IMR-90 (cell line): ENCODE results near the gene RALGAPA2. TPM values are rescaled to one million over a fixed set of nuclear protein-coding genes. Genes with fewer than 3 reads are reported as not detected.

Experiments used
- ATAC-seq: fragments of 200-7000 bp; cut with Tn5 transposase; 2 replicates; pipeline ENCODE4 v1.9.1; 2020; ENCODE audit warnings: low read depth, mild to moderate bottlenecking, moderate library complexity
- BruUV-seq: library from RNA; stranded (reverse); fragments of 400-500 nt; replicated peaks from 2 replicates; lab custom pipeline; 2021; lab: Mats Ljungman, UMichigan
- CTCF ChIA-PET: fragments of 300-600 bp; formaldehyde crosslinking; extraction: SDS; loops from one replicate; lab custom pipeline; 2021; ENCODE audit warnings: antibody characterized with exemption; lab: Yijun Ruan, JAX
- POLR2A ChIA-PET: fragments of 300-600 bp; sonication (Branson Sonifier 250); formaldehyde crosslinking; loops from one replicate; lab custom pipeline; 2022; ENCODE audit warnings: antibody characterized with exemption; ENCODE audit not compliant: unreplicated experiment; lab: Charles Lee
- DNase-seq: peaks from one replicate; pipeline ENCODE4 v3.0.0; 2013
- H2AFZ ChIP-seq: replicated peaks from 2 replicates; pipeline ENCODE3; 2013; ENCODE audit warnings: low read length, mild to moderate bottlenecking; ENCODE audit not compliant: poor library complexity
- H2AK5ac ChIP-seq: 2 replicates; pipeline ENCODE4 v1.6.1; 2013; ENCODE audit warnings: low read depth, low read length, inconsistent platforms
- H2AK9ac ChIP-seq: replicated peaks from 2 replicates; pipeline ENCODE3; 2013; ENCODE audit warnings: mild to moderate bottlenecking, low read depth, low read length, moderate library complexity; ENCODE audit not compliant: poor library complexity
- H2BK120ac ChIP-seq: 2 replicates; pipeline ENCODE4 v1.6.1; 2013; ENCODE audit warnings: low read depth, low read length, inconsistent platforms
- H2BK15ac ChIP-seq: 3 replicates; pipeline ENCODE4 v1.6.1; 2013; ENCODE audit warnings: low read depth, low read length, inconsistent platforms
- H2BK20ac ChIP-seq: 2 replicates; pipeline ENCODE4 v1.6.1; 2013; ENCODE audit warnings: low read depth, mild to moderate bottlenecking, inconsistent platforms, low read length, moderate library complexity
- H2BK5ac ChIP-seq: 2 replicates; pipeline ENCODE4 v1.6.1; 2013; ENCODE audit warnings: mild to moderate bottlenecking, low read depth, low read length, inconsistent platforms; ENCODE audit not compliant: poor library complexity, severe bottlenecking
- H3K14ac ChIP-seq: replicated peaks from 2 replicates; pipeline ENCODE4 v1.6.1; 2013; ENCODE audit warnings: low read depth, low read length, inconsistent platforms
- H3K18ac ChIP-seq: 2 replicates; pipeline ENCODE4 v1.6.1; 2013; ENCODE audit warnings: low read depth, low read length, control low read depth
- H3K23ac ChIP-seq: 2 replicates; pipeline ENCODE4 v1.6.1; 2013; ENCODE audit warnings: low read depth, low read length, inconsistent platforms
- H3K27ac ChIP-seq: 2 replicates; pipeline ENCODE4 v1.5.1; 2013; ENCODE audit warnings: mild to moderate bottlenecking, control low read depth, low read length; ENCODE audit not compliant: insufficient read depth
- H3K27me3 ChIP-seq: 2 replicates; pipeline ENCODE4 v1.6.1; 2013; ENCODE audit warnings: low read length; ENCODE audit not compliant: control insufficient read depth, insufficient read depth
- H3K36me3 ChIP-seq: 2 replicates; pipeline ENCODE4 v1.6.1; 2013; ENCODE audit warnings: low read length, mixed read lengths; ENCODE audit not compliant: control insufficient read depth, insufficient read depth
- H3K4ac ChIP-seq: 2 replicates; pipeline ENCODE4 v1.6.1; 2013; ENCODE audit warnings: low read depth, low read length, inconsistent platforms
- H3K4me1 ChIP-seq: 2 replicates; pipeline ENCODE4 v1.6.1; 2013; ENCODE audit warnings: low read length, mixed read lengths; ENCODE audit not compliant: control insufficient read depth, insufficient read depth
- H3K4me2 ChIP-seq: 2 replicates; pipeline ENCODE4 v1.6.1; 2013; ENCODE audit warnings: low read depth, mild to moderate bottlenecking, control low read depth, low read length, moderate library complexity
- H3K4me3 ChIP-seq: 2 replicates; pipeline ENCODE4 v1.5.1; 2013; ENCODE audit warnings: low read depth, mild to moderate bottlenecking, control low read depth, low read length, moderate library complexity; ENCODE audit not compliant: insufficient read depth
- H3K56ac ChIP-seq: 2 replicates; pipeline ENCODE4 v1.6.1; 2013; ENCODE audit warnings: low read length, inconsistent platforms; ENCODE audit not compliant: insufficient read depth; ENCODE audit errors: extremely low read depth
- H3K79me1 ChIP-seq, 2 experiments: 2 replicates each; pipeline ENCODE4 v1.6.1; 2013; ENCODE audit warnings: low read length in 2 of 2, inconsistent platforms in 1 of 2, low read depth in 1 of 2
- H3K9ac ChIP-seq: 2 replicates; pipeline ENCODE4 v1.6.1; 2013; ENCODE audit warnings: low read depth, low read length, control low read depth
- H3K9me1 ChIP-seq: 2 replicates; pipeline ENCODE4 v1.6.1; 2013; ENCODE audit warnings: low read length, inconsistent platforms; ENCODE audit not compliant: insufficient read depth
- H3K9me3 ChIP-seq: 2 replicates; pipeline ENCODE4 v1.6.1; 2013; ENCODE audit warnings: low read length; ENCODE audit not compliant: control insufficient read depth, insufficient read depth
- H4K20me1 ChIP-seq: 2 replicates; pipeline ENCODE4 v1.6.1; 2013; ENCODE audit warnings: low read length, inconsistent platforms; ENCODE audit not compliant: insufficient read depth
- H4K5ac ChIP-seq: 2 replicates; pipeline ENCODE4 v1.6.1; 2013; ENCODE audit warnings: mild to moderate bottlenecking, low read depth, low read length, control low read depth
- H4K8ac ChIP-seq, 2 experiments: 2 replicates each; pipeline ENCODE4 v1.6.1; 2013; ENCODE audit warnings: low read depth in 2 of 2, low read length in 2 of 2, control low read depth in 1 of 2, inconsistent platforms in 1 of 2
- H4K91ac ChIP-seq: 2 replicates; pipeline ENCODE4 v1.6.1; 2013; ENCODE audit warnings: low read depth, low read length, inconsistent platforms; ENCODE audit not compliant: insufficient read depth
- CHD1 ChIP-seq: IDR thresholded peaks from 2 replicates; pipeline ENCODE4 v1.6.1; 2012; ENCODE audit warnings: low read depth, low read length, improper control_type of control experiment
- MAFK ChIP-seq: IDR thresholded peaks from 2 replicates; pipeline ENCODE4 v1.6.1; 2012; ENCODE audit warnings: low read depth, low read length, improper control_type of control experiment
- MAZ ChIP-seq: IDR thresholded peaks from 2 replicates; pipeline ENCODE4 v1.6.1; 2012; ENCODE audit warnings: low read depth, mild to moderate bottlenecking, low read length, improper control_type of control experiment, moderate library complexity, borderline replicate concordance
- NFE2L2 ChIP-seq: fragments of 150-350 bp; IDR thresholded peaks from 2 replicates; pipeline ENCODE4 v1.6.1; 2016; ENCODE audit warnings: low read depth, mild to moderate bottlenecking, low read length
- RAD21 ChIP-seq: IDR thresholded peaks from 2 replicates; pipeline ENCODE4 v1.6.1; 2012; ENCODE audit warnings: low read length, improper control_type of control experiment
- RCOR1 ChIP-seq: IDR thresholded peaks from 2 replicates; pipeline ENCODE4 v1.6.1; 2012; ENCODE audit warnings: mild to moderate bottlenecking, low read length, improper control_type of control experiment; ENCODE audit not compliant: insufficient replicate concordance
- WGBS, 2 experiments: methylation state at CpG; one replicate each; pipeline versions ENCODE4 v1.1.5 to v1.1.7; 2013; ENCODE audit warnings: missing lambda C conversion rate in 2 of 2; ENCODE audit not compliant: insufficient read length in 1 of 2; ENCODE audit errors: extremely low coverage in 2 of 2; 5-methylcytosine and 5-hydroxymethylcytosine counted together
- dilution Hi-C: fragments of 300-500 bp; cut with HindIII; formaldehyde crosslinking; loops from one replicate; pipeline ENCODE4 v1.14.3; 2018; ENCODE audit warnings: low sequenced_read_pairs; ENCODE audit not compliant: unreplicated experiment
- in situ Hi-C: fragments of 300-500 bp; cut with MboI; formaldehyde crosslinking; loops from 3 replicates; pipeline ENCODE4 v1.14.3; 2019; ENCODE audit warnings: low sequenced_read_pairs, inconsistent platforms, mixed read lengths
- intact Hi-C: fragments of 100-400 bp; cut with micrococcal nuclease; formaldehyde crosslinking; loops from 2 replicates; pipeline ENCODE4 v1.10.0; 2022
- polyA plus RNA-seq, 3 experiments: library from polyadenylated mRNA; depleted of rRNA; stranded (reverse); fragments of >200 nt; gene quantifications; 2 replicates each; pipeline ENCODE4 v1.2.3, GENCODE V29; 2012; ENCODE audit warnings: low replicate concordance in 1 of 3
- total RNA-seq: library from RNA; depleted of rRNA; stranded (reverse); fragments of >200 nt; gene quantifications from 2 replicates; pipeline ENCODE4 v1.2.3, GENCODE V29; 2012
- TF ChIP-seq, protein P1 (sequence below): fragments of 150-350 bp; IDR thresholded peaks from 2 replicates; pipeline ENCODE4 v1.6.1; 2016; ENCODE audit warnings: low read depth, mild to moderate bottlenecking, low read length, moderate library complexity, borderline replicate concordance
- TF ChIP-seq, protein P2 (sequence below): conservative IDR thresholded peaks from 2 replicates; pipeline ENCODE4 v1.5.1; 2012; ENCODE audit warnings: mild to moderate bottlenecking, low read depth, low read length, improper control_type of control experiment

The RALGAPA2 gene
- total and polyA plus RNA-seq, 2 of the 4 experiments (the other 2 are of a cell fraction) = 1.3 to 3.9 TPM

- peaks cover 7% of the 10 kb centered on the region; the same call in 1 of the 2 replicates for H3K9me1 ChIP-seq
Observed at GRCh38 chr20:20551409-20551808, 161.0 kb downstream of the RALGAPA2 start.

More at GRCh38 chr20:20551409-20551808, 161.0 kb downstream of the RALGAPA2 start:
- DNase-seq (no peak), ATAC-seq (no peak)
- dilution Hi-C loops (no loop called here), intact Hi-C loops (no loop called here), in situ Hi-C loops (no loop called here)
- Histone ChIP-seq H3K9me3 (no peaks in the 10 kb centered on the region), H2AFZ (no peak overlapping the region), H3K4ac (no peak overlapping the region), H3K36me3 (no peaks in the 10 kb centered on the region), H3K27me3 (no peaks in the 10 kb centered on the region), H4K8ac (no peak overlapping the region), H2BK20ac (no peak overlapping the region), H2BK15ac (no peak overlapping the region), H4K5ac (no peak overlapping the region), H3K79me1 (no peaks in the 10 kb centered on the region), H2BK120ac (no peak overlapping the region), H3K14ac (no peak overlapping the region), H2AK5ac (no peak overlapping the region), H3K4me1 (peaks cover 2% of the 10 kb centered on the region; the same call in 1 of the 2 replicates), H4K91ac (no peak overlapping the region), H2AK9ac (no peak overlapping the region), H3K9ac (no peak overlapping the region), H3K27ac (no peak overlapping the region), H3K23ac (no peak overlapping the region), H3K56ac (no peak overlapping the region), H3K18ac (no peak overlapping the region), H3K4me2 (no peak overlapping the region), H4K20me1 (no peaks in the 10 kb centered on the region), H2BK5ac (no peak overlapping the region), H3K4me3 (no peak overlapping the region)
- no TSS peak for BruUV-seq
- TF ChIP-seq, protein P1, sequence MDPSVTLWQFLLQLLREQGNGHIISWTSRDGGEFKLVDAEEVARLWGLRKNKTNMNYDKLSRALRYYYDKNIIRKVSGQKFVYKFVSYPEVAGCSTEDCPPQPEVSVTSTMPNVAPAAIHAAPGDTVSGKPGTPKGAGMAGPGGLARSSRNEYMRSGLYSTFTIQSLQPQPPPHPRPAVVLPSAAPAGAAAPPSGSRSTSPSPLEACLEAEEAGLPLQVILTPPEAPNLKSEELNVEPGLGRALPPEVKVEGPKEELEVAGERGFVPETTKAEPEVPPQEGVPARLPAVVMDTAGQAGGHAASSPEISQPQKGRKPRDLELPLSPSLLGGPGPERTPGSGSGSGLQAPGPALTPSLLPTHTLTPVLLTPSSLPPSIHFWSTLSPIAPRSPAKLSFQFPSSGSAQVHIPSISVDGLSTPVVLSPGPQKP = no peak
- TF ChIP-seq RCOR1 (no peak), CHD1 (no peak), NFE2L2 (no peak), MAZ (no peak), MAFK (no peak), RAD21 (no peak)
- TF ChIP-seq, protein P2, sequence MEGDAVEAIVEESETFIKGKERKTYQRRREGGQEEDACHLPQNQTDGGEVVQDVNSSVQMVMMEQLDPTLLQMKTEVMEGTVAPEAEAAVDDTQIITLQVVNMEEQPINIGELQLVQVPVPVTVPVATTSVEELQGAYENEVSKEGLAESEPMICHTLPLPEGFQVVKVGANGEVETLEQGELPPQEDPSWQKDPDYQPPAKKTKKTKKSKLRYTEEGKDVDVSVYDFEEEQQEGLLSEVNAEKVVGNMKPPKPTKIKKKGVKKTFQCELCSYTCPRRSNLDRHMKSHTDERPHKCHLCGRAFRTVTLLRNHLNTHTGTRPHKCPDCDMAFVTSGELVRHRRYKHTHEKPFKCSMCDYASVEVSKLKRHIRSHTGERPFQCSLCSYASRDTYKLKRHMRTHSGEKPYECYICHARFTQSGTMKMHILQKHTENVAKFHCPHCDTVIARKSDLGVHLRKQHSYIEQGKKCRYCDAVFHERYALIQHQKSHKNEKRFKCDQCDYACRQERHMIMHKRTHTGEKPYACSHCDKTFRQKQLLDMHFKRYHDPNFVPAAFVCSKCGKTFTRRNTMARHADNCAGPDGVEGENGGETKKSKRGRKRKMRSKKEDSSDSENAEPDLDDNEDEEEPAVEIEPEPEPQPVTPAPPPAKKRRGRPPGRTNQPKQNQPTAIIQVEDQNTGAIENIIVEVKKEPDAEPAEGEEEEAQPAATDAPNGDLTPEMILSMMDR = no peak
- ChIA-PET POLR2A (no interaction called here), CTCF (no interaction called here)
- no CpG with 5 or more reads among the region's 3 CpGs for WGBS, 2 experiments
